Epidermal melanocyte (primary cell): ENCODE data around the gene CD69.
"Not testable (repeated sequence)": the region's sequence is repeated elsewhere in the genome, so short reads cannot be mapped to it uniquely, and the experiment has no call there.

Experiments used
- DNase-seq: peaks from one replicate; pipeline ENCODE4 v3.0.0; 2011; ENCODE audit warnings: low spot score; ENCODE audit not compliant: insufficient read length

The CD69 gene

DNA sequence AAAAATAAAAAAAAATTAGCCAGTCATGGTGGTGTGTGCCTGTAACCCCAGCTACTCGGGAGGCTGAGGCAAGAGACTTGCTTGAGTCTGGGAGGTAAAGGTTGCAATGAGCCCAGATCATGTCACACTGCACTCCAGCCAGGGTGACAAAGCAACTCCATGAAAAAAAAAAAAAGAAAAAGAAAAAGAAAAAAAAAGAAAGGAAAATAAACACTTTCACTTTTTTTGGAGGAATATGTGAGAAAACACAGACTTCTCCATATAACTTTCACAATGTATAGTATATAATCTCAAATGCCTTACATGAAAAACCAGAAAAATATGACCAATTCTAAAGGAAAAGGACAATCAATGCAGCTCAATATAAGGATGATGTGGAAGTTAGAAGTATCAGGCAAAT is 36.7 kb downstream of the CD69 start:
- no peak for DNase-seq

DNA sequence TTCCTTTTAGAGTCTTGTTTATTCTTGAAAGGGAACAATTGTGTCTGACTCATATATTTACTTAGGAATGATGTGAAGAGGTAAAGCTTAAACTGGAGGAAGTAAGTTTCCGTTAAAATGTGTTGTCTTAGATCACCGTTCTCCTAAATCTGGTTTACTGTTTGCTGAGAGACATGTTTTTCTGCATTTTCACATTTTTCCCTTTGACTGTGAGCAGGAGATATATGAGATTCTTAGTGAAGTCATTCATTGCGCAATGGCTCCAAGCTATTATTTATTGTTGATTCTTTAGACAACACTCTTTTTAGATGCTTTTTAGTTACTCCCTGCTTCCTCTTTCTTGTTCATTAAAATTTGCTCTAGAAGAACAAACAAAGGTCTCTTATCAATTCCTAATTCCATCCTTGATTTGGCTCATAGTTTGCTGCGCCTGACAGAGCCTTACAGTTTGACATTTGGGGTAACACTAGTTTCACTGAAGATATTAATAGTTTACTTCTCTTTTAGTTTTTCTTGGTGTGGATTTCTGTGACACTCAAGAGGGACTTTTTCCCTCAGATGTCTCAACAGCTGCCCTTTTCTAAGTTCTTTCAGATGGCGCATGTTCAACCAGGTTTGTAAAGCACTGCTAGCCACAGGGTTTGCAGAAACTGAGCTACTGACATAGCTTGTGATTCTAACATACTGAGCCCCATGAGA is 39.2 kb downstream of the CD69 start:
- peak; percentile 38 for DNase-seq

DNA sequence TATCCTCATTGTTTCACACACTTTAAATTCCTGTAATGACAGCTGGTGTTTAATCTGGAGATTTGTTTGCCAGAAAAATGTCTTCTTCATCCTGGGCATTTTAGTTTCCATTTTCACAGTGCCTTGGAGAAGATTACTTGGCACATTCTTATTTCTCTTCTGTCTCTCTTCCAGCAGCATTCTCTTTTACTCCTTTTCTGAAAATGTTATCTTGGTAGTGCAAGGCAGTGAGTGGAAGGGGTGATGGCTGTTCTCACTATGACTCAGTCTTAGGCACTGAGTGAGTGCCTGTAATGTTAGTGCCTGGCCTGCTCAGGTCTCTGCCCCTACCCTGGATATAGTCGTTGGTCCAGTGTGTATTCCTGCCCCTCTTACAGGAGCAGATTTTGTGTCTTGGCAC is 40.9 kb downstream of the CD69 start:
- no peak for DNase-seq

DNA sequence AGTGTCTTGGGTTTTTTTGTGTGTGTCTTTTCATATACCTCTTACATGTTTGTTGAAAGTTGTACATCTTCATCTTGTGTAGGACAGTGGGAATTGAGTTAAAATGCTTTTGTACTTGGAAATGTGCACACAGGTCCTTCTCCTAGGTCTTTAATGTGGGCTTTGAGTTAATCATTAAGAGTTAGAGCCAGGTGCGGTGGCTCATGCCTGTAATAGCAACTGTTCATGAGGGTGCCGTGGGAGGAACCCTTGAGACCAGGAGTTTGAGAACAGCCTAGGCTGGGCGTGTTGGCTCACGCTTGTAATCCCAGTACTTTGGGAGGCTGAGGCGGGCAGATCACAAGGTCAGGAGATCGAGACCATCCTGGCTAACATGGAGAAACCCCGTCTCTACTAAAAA is 41.7 kb downstream of the CD69 start:
- no peak for DNase-seq

DNA sequence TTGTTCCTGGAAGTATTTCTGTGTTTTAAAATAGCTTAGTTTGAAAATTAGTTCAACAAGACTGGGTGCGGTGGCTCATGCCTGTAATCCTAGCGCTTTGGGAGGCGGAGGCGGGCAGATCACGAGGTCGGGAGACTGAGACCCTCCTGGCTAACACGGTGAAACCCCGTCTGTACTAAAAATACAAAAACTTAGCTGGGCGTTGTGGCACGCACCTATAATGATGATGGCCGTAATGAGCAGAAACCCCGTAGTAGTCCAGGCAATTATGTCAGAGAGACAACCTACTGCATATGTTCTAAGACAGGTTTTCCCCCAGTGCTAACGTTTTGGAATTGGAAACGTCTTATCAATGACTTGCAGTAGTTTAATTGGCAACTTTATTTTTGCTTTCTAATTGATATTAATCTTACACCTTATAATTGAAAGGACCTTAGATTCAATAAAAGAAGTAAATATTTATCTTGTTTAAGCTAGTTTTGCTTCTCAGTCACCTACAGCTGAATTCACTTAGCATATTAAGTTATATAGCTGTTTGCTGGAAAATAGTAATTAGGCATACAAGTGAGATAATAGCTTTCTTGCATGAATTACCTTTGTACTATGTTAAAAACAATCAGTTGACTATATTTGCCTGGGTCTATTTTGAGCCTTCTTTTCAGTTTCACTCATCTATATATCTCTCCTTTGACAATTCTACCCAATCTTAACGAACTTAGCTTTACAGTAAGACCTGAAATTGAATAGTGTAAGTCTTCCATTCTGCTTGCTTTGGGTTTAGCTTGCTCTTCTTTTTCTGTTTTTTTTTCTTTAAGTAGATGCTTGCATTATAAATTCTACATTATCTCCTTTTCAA is 43.4 kb downstream of the CD69 start:
- no peak for DNase-seq

DNA sequence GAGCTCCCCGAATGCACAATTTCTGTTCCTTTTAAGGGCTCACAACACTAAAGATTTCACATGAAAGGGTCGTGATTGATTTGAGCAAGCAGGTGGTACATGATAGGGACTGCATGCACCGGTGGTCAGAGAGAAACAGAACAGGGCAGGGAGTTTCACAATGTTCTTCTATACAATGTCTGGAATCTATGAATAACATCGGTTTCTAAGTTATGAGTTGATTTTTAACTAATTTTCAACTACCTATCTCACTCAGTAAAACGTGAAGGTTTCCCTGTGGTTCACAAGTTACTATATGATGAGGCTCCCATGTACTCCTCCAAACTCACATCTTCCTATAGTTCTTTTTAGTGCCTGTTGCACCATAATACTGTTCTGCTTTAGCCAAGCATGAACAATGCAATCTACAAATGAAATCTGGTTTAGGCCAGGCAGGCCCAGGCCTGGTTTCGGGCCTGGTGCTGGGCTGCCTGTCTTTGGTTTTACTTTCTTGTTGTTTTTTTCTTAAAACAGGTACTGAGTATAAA is 47.6 kb downstream of the CD69 start:
- DNase-seq: not testable (repeated sequence)

DNA sequence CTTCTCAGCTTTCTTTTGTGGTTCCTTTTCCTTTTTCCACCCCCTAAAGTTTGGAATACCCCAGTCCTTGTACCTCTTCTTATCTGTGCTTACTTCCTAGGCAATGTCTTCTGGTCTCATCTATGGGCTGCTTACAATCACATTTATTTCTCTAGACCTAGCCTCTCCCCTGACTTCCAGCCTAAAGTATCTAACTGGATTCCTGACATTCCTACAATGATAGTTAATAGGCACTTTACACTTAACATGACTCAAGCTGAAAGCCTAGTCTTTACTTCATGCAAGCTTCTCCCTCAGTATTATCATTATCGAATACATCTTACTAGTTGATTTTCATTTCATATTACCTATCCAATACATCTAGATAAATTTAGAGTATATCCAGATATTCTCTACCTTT is 49.0 kb downstream of the CD69 start:
- no peak for DNase-seq

DNA sequence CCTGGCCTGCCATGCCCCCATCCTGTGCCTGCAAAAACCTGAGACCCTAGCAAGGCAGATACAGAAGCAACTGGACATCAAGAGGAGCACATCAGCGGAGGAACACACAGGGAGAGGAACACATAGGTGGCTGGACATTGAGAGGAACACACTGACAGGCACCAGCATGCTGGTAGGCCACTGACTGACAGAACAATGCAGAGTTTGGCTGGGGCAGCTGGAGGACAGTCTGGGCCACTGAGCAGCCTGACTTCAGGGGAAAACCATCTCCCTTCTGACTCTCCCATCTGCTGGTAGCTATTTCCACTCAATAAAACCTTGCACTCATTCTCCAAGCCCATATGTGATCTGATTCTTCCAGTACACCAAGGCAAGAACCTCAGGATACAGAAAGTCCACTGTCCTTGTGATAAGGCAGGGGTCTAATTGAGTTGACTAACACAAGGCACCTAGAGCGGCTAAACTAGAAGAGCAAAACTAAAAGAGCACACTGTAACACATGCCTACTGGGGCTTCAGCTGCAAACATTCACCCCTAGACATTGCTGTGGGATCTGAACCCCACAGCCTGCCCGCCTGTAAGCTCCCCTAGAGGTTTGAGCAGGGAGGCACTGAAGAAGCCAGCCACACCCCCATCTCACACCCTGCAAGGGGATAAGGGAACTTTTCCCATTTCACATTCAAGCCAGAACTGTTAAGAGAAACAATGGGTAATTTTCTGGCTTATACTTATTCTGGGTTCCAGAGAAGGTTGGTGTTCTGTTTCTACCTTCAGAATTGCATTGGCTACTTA is 49.9 kb downstream of the CD69 start:
- no peak for DNase-seq

DNA sequence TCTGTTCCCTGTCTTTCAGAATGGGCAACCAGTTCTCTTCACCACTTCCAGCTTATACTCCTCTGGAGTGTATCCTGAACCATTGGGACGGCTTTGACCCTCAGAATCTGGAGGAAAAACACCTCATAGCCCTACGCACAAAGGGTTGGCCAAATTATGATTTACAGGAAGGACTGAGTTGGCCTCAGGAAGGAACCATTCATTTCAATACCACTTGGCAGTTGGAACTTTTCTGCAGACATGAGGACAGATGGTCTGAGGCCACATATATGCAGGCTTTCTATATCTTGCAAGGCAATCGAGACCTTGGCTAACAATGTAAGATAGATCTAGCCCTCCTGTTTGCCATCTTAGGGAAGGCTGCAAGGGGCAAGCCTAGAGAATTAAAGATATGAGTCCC is 51.8 kb downstream of the CD69 start:
- DNase-seq: no peak

DNA sequence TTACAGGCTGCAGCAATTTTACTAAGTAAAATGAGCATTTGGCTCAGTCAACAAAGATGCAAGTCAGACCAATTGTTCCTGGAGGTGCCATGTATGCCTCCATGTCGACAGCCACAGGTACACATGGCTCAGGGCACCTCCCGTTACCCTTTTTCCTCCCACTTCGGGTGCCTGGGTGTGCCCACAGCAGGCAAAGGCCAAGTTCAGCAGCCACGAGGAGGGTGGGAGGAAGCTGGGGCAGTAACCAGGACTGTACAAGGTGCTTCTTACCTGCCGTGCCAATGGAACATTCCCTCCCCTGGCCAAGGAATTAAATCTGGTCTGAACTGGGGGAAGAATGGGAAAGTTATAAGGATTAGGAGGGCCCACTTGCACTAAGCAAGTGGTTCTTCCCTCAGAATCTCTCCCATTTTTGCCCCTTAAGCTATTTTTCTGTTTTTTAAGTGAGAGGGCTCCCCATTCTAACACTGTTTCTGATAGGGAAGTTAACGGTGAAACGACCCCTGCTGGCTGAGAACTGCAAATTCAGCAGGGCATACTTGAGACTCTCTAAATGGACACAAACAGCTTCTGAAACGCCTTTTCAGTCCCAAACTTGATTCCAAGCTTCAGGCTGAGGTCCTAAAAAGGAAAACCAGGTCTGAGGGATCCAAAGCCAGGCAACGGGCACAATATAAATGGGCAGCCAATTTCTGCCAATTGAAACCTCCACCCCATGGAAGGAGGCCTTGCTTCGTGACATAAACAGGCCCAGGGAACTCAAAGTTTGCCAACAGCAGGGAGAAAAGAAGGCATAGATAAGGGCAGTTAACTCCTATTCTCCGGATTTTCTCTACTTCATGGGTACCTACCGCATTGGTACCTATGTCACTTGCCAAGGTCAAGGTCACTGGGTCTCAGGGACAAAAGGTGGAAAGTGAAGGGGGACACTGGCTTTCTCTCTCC is 52.6 kb downstream of the CD69 start:
- DNase-seq: peak; percentile 22

DNA sequence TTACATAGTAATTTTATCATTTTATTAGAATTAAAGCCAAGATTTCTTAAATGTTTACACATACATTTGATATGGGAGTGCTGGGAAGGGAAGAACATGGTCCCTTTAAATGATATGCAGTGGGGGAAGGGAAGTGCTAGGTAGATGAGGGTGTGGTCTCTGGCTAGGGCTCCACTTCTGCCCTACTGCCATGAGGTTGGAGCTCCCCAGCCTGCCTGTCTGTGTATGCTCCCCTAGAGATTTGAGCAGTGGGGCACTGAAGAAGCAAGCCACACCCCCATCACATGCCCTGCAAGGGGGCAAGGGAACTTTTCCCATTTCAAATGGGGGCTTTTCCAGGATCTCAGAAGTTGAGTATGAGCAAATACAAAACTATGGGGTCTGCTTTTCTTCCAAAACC is 53.3 kb downstream of the CD69 start:
- no peak for DNase-seq

DNA sequence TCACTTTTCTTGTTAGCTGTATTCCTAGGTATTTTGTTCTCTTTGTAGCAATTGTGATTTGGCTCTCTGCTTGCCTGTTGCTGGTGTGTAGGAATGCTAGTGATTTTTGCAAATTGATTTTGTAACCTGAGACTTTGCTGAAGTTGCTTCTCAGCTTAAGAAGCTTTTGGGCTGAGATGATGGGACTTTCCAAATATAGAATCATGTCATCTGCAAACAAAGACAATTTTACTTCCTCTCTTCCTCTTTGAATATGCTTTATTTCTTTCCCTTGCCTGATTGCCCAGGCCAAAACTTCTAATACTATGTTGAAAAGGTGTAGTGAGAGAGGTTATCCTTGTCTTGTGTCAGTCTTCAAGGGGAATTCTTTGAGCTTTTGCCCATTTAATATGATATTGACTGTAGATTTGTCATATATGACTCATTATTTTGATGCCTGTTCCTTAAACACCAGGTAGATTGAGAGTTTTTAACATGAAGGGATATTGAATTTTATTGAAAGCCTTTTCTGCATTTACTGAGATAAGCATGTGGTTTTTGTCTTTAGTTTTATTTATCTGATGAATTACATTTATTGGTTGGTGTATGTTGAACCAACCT is 54.5 kb downstream of the CD69 start:
- DNase-seq: no peak

DNA sequence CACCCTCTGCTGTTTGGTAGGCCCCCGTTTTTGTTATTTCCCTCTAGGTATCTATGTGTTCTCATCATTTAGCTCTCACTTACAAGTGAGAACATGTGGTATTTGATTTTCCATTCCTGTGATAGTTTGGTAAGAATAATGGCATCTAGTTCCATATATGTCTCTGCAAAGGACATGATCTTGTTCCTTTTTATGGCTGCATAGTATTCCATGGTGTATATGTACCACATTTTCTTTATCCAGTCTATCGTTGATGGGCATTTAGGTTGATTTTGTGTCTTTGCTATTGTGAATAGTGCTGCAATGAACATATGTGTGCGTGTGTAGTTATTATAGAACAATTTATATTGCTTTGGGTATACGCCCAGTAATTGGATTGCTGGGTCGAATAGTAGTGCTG is 56.1 kb downstream of the CD69 start:
- not testable (repeated sequence) for DNase-seq
